K562 (cell line): Measurements from ENCODE around the gene KCNJ2. TPM values are rescaled to one million over a fixed set of nuclear protein-coding genes. Genes with fewer than 3 reads are reported as not detected.

Experiments
- ATAC-seq: fragments of 200-7000 bp; cut with Tn5 transposase; 3 replicates; pipeline ENCODE4 v1.9.1; 2020; ENCODE audit warnings: moderate library complexity
- BruUV-seq: library from RNA; stranded (reverse); fragments of 400-500 nt; replicated peaks from 2 replicates; lab custom pipeline; 2021; lab: Mats Ljungman, UMichigan
- CTCF ChIA-PET: fragments of 300-600 bp; formaldehyde crosslinking; extraction: SDS; loops from one replicate; lab custom pipeline; 2021; ENCODE audit warnings: low intra/inter-chr PET ratio; lab: Yijun Ruan, JAX
- POLR2A ChIA-PET: fragments of 300-600, 350-650 bp; sonication (Branson Sonifier 250); formaldehyde crosslinking; extraction: SDS; loops from one replicate; lab custom pipeline; 2021; ENCODE audit warnings: antibody characterized with exemption, inconsistent platforms; lab: Yijun Ruan, JAX
- DNase-seq, 4 experiments: peaks; one replicate each; pipeline versions ENCODE4 v3.0.0 to v3.0.0-alpha.2; 2011 to 2018; ENCODE audit warnings: low spot score in 3 of 4, mixed read lengths in 3 of 4; ENCODE audit errors: extremely low read depth in 1 of 4
- FAIRE-seq: peaks from 2 replicates; lab custom pipeline; 2011; peaks lifted over from hg19 to GRCh38; lab: Jason Lieb, UNC
- H2AFZ ChIP-seq: 2 replicates; pipeline ENCODE4 v1.6.0; 2011; ENCODE audit warnings: low read depth, low read length, control low read depth, inconsistent platforms
- H3K27ac ChIP-seq: fragments of 200-600 bp; 3 replicates; pipeline ENCODE4 v1.8.0; 2011; ENCODE audit warnings: low read depth, mild to moderate bottlenecking, control low read depth, inconsistent platforms, low read length, moderate library complexity, mixed read lengths; ENCODE audit errors: extremely low read depth
- H3K27me3 ChIP-seq, 2 experiments: fragments of 300-600 bp in 1 of 2; 2 replicates in 1 of 2; 3 replicates in 1 of 2; pipeline versions ENCODE4 v1.6.0 to v1.8.0; 2011; ENCODE audit warnings: inconsistent platforms in 2 of 2, low read length in 2 of 2, mild to moderate bottlenecking in 1 of 2, mixed read lengths in 1 of 2, moderate library complexity in 1 of 2; ENCODE audit not compliant: control insufficient read depth in 2 of 2, insufficient read depth in 2 of 2
- H3K36me3 ChIP-seq: fragments of 300-600 bp; 3 replicates; pipeline ENCODE4 v1.8.0; 2011; ENCODE audit warnings: mild to moderate bottlenecking, low read length, inconsistent platforms; ENCODE audit not compliant: control insufficient read depth, insufficient read depth
- H3K4me1 ChIP-seq, 2 experiments: fragments of 200-600 bp in 1 of 2; replicated peaks in 1 of 2; 2 replicates in 1 of 2; 3 replicates in 1 of 2; pipeline versions ENCODE4 v1.5.1 to v1.8.0; 2011; ENCODE audit warnings: inconsistent platforms in 2 of 2, low read length in 2 of 2, mild to moderate bottlenecking in 1 of 2, mixed read lengths in 1 of 2, moderate library complexity in 1 of 2; ENCODE audit not compliant: control insufficient read depth in 2 of 2, insufficient read depth in 2 of 2
- H3K4me2 ChIP-seq: 2 replicates; pipeline ENCODE4 v1.6.1; 2011; ENCODE audit warnings: low read length, control low read depth, inconsistent platforms, mixed read lengths; ENCODE audit not compliant: insufficient read depth
- H3K4me3 ChIP-seq: fragments of 200-600 bp; sonication (generic), shearing (Covaris generic); 2 replicates; pipeline ENCODE4 v1.5.1; 2016; ENCODE audit warnings: control low read depth, inconsistent platforms
- H3K79me2 ChIP-seq: fragments of 200-600 bp; 3 replicates; pipeline ENCODE4 v1.8.0; 2011; ENCODE audit warnings: low read length, inconsistent platforms; ENCODE audit not compliant: control insufficient read depth, insufficient read depth
- H3K9ac ChIP-seq, 2 experiments: 2 replicates each; pipeline versions ENCODE4 v1.6.0 to v1.6.1; 2011; ENCODE audit warnings: low read depth in 2 of 2, low read length in 2 of 2, control low read depth in 1 of 2, inconsistent platforms in 1 of 2, mild to moderate bottlenecking in 1 of 2, mixed read lengths in 1 of 2; ENCODE audit not compliant: insufficient read depth in 1 of 2
- H3K9me1 ChIP-seq: one replicate; pipeline ENCODE4 v1.6.0; 2011; ENCODE audit warnings: inconsistent platforms, mild to moderate bottlenecking, low read length, moderate library complexity; ENCODE audit not compliant: control insufficient read depth, insufficient read depth
- H3K9me3 ChIP-seq: replicated peaks from 2 replicates; pipeline ENCODE4 v1.5.1; 2011; ENCODE audit warnings: low read depth, low read length, inconsistent platforms; ENCODE audit not compliant: control insufficient read depth, insufficient read depth
- H4K20me1 ChIP-seq: replicated peaks from 2 replicates; pipeline ENCODE4 v1.6.1; 2011; ENCODE audit warnings: low read length, inconsistent platforms, mixed read lengths; ENCODE audit not compliant: control insufficient read depth, insufficient read depth
- ERF ChIP-seq: fragments of 450-650 bp; formaldehyde crosslinking; IDR thresholded peaks from 2 replicates; pipeline ENCODE4 v1.4.0; 2020; ENCODE audit warnings: mild to moderate bottlenecking, mixed read lengths
- HMG20A ChIP-seq: fragments of 450-650 bp; formaldehyde crosslinking; conservative IDR thresholded peaks from 2 replicates; pipeline ENCODE4 v1.4.0; 2020; ENCODE audit warnings: mild to moderate bottlenecking, mixed read lengths
- RBM14 ChIP-seq: fragments of 200-400 bp; formaldehyde crosslinking; IDR thresholded peaks from 2 replicates; pipeline ENCODE4 v1.6.1; 2018; ENCODE audit warnings: low read depth, mild to moderate bottlenecking, low read length, moderate library complexity, borderline replicate concordance; ENCODE audit not compliant: insufficient read depth
- SAFB ChIP-seq: fragments of 200-400 bp; formaldehyde crosslinking; IDR thresholded peaks from 2 replicates; pipeline ENCODE4 v1.6.1; 2017; ENCODE audit warnings: low read depth, low read length, borderline replicate concordance
- SPI1 ChIP-seq: IDR thresholded peaks from 2 replicates; pipeline ENCODE4 v1.6.1; 2011; ENCODE audit warnings: low read depth, low read length, control low read depth, borderline replicate concordance
- SRSF3 ChIP-seq: fragments of 200-400 bp; formaldehyde crosslinking; IDR thresholded peaks from 2 replicates; pipeline ENCODE4 v1.6.1; 2016; ENCODE audit warnings: mild to moderate bottlenecking, low read length, moderate library complexity; ENCODE audit not compliant: insufficient read depth
- ZNF586 ChIP-seq: fragments of 450-650 bp; formaldehyde crosslinking; conservative IDR thresholded peaks from 2 replicates; pipeline ENCODE4 v1.4.0; 2020; ENCODE audit warnings: mild to moderate bottlenecking, moderate library complexity
- ZNF707 ChIP-seq: fragments of 250-450 bp; sonication (Bioruptor Pico); conservative IDR thresholded peaks from 2 replicates; pipeline ENCODE4 v1.8.0; 2022; ENCODE audit warnings: inconsistent platforms, mild to moderate bottlenecking, moderate library complexity
- WGBS: fragments of 100-300 bp; shearing (Covaris generic); methylation state at CpG from one replicate; pipeline ENCODE4 v1.1.6; 2016; ENCODE audit warnings: low coverage, mixed read lengths; ENCODE audit not compliant: insufficient coverage; ENCODE audit errors: missing lambda C conversion rate; 5-methylcytosine and 5-hydroxymethylcytosine counted together
- in situ Hi-C: fragments of 300-500 bp; cut with MboI; formaldehyde crosslinking; loops from 4 replicates; pipeline ENCODE4 v1.15.0; 2018; ENCODE audit warnings: inconsistent platforms, mixed read lengths
- intact Hi-C: fragments of 100-400 bp; cut with micrococcal nuclease; formaldehyde crosslinking; loops from 2 replicates; pipeline ENCODE4 v1.14.2; 2022
- polyA plus RNA-seq, 8 experiments: library from polyadenylated mRNA; depleted of rRNA in 4 of 8; stranded (reverse) in 5 of 8; unstranded in 3 of 8; fragments of >200 nt; fragmentation: Nextera tagmentation in 2 of 8; fragmentation: Illumina TruSeq in 1 of 8; extraction: Ambion mirVana in 2 of 8; extraction: Trizol in 1 of 8; gene quantifications; 2 replicates each; pipeline versions ENCODE4 v1.2.1 to v1.2.3, GENCODE V29; 2011 to 2014; ENCODE audit warnings: inconsistent platforms in 1 of 8, missing spikeins in 1 of 8
- total RNA-seq, 7 experiments: library from RNA; depleted of rRNA in 6 of 7; stranded (reverse); fragments of >200 nt in 6 of 7; fragmentation: Illumina TruSeq in 2 of 7; extraction: Trizol in 2 of 7; gene quantifications; 2 replicates each; pipeline versions ENCODE4 v1.2.1 to v1.2.3, GENCODE V29; 2011 to 2021; ENCODE audit warnings: low replicate concordance in 1 of 7

Gene KCNJ2
- total and polyA plus RNA-seq, 9 of the 15 experiments (the other 6 are each of a cell fraction or from before 2014, with no cell fraction given), result not detected

GRCh38 chr17:70181866-70182265, 12.5 kb downstream of the KCNJ2 start:
- in situ Hi-C loops, result no loop called here
- Histone ChIP-seq H3K9me3 (no peaks in the 10 kb centered on the region), H3K27me3 (no peaks in the 10 kb centered on the region), H3K4me3 (no peak overlapping the region), H4K20me1 (no peaks in the 10 kb centered on the region), H2AFZ (no peak overlapping the region), H3K36me3 (no peaks in the 10 kb centered on the region), H3K4me2 (no peak overlapping the region), H3K9ac (no peak overlapping the region), H3K79me2 (no peaks in the 10 kb centered on the region), H3K4me1 (no peaks in the 10 kb centered on the region), H3K27ac (no peak overlapping the region), H3K9me1 (no peaks in the 10 kb centered on the region)
- intact Hi-C loops, result no loop called here
- WGBS, result 0% methylated on average over 3 of the region's 3 CpGs
- ChIA-PET POLR2A (interaction anchor here (1.0 kb wide), 1 partner anchor 14 kb away, joined by 3 read pairs; no protein-coding TSS in a partner anchor), CTCF (no interaction called here)
- FAIRE-seq (no peak), DNase-seq (no peak), ATAC-seq (no peak)
- TF ChIP-seq ZNF707 (no peak), ZNF586 (CRISPR knock-in tag) (no peak), SPI1 (no peak), RBM14 (no peak), ERF (no peak), SRSF3 (no peak), SAFB (no peak), HMG20A (no peak)
- BruUV-seq, result no TSS peak
